Activated CD4-positive, CD25-positive, alpha-beta regulatory T cell (primary cell): ENCODE results near the gene TEX9.
"Not testable (repeated sequence)": the region's sequence is repeated elsewhere in the genome, so short reads cannot be mapped to it uniquely, and the experiment has no call there.

Experiments
- DNase-seq, 4 experiments: peaks; one replicate each; lab custom pipeline; 2025; lab: John Stamatoyannopoulos, UW

TEX9 gene

DNA sequence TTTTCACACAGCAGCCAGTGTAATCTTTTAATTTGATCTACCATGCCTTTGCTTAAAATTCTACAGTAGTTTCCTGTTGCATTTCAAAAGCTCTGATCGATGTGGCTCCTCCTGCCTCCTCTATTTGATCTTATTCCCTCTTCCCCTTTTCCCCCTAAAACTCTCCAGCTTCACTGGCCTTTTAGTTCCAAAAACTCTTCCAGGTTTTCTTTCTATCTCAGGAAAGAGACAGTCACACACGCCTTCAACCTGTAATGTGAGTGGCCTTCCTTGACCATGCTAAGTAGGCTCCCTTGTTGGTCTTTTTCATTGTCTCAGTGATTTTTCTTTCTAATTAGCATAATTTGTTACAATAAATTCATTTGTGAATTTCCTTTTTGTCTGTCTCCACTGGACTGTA is 985 bp downstream of the TEX9 start:
- no peak for DNase-seq

DNA sequence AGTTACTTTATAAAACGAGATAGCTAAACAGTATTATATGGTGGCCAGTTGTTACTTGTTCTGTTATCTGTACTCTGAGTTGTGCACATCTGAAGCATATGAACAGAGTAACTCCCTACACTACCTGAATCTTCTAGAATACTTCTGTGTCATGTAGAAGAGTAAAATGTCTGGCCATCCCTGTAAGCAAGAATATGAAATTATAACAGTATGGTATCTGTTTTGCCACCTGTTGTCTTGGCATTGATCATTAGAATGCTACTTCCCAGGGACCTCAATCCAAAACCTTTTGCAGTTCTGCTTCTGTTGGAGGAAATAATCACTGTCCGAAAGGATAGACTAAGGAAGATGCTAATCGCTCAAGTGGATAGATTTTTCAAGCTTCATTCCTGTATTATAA is 1.9 kb downstream of the TEX9 start:
- no peak for DNase-seq

DNA sequence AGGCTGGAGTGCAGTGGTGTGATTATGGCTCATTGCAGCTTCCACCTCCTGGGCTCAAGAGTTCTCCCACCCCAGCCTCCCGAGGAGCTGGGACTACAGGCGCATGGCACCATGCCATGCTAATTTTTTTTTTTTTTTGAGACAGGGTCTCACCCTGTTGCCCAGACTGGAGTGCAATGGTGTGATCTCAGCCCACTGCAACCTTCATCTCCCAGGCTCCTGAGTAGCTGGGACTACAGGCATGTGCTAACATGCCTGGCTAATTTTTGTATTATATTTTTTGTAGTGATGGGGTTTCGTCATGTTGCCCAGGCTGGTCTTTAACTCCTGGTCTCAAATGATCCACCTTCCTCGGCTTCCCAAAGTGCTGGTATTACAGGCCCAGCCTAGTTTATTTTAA is 4.0 kb downstream of the TEX9 start:
- no peak for DNase-seq

- no peak for DNase-seq
These were observed 6.4 kb downstream of the TEX9 start for GRCh38 chr15:56371495-56372147.

GRCh38 chr15:56374693-56375092 is 9.5 kb downstream of the TEX9 start:
- not testable (repeated sequence) for DNase-seq

- DNase-seq = not testable (repeated sequence)
These were observed 12.6 kb downstream of the TEX9 start for GRCh38 chr15:56377822-56378221.

DNA sequence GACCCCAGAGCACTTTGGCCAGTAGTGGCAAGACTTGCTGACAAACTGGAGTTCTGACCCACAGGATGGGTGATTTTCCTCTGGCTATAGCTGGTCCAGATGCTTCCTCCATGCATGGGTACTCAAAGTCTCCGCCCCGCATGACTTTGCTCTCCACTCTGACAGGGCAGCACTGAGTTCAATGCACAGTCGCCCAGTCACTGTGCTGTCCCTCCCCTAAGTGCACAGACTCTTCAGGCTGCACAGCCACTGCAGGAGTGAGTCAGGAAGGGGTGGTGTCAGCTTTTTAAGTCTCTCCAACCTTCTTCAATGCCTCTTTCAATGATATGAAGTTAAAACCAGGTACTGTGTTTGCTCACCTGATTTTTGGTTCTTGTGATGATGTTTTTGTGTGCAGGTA is 17.8 kb downstream of the TEX9 start:
- no peak for DNase-seq

DNA sequence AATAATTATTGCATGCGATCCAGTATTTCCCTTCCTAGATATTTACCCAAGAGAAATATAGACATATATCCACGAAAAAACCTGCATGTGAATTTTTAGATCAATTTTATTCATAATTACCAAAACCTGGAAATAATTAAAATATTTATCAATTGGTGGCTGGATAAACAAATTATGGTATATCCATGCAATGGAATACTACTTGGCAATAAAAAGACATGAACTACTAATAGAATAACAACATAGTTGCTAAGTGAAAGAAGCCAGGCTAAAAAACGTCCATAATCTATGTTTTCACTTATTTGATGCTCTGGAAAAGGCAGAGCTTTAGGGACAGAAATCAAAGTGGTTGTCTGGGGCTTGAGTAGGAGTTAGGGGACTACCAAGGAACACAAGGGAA is 20.7 kb downstream of the TEX9 start:
- DNase-seq = no peak

- DNase-seq = no peak
These were observed 25.6 kb downstream of the TEX9 start for GRCh38 chr15:56390739-56391267.

GRCh38 chr15:56393277-56393676 is 28.1 kb downstream of the TEX9 start:
- no peak for DNase-seq

DNA sequence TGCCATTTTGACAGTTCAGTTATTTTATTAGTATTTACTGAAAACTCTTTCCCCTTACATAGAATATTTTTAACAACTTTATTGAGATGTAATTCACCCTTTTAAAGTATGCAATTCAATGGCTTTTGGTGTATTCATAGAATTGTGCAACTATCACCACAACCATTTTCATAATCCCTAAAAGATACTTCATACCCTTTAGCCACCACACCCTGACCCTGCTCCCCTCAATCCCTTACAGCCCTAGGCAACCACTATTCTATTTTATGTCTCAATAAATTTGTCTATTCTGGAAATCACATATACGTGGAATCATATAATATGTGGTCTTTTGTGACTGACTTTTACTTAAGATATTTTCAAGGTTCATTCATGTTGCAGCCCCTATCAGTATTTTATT is 29.7 kb downstream of the TEX9 start:
- DNase-seq = no peak

DNA sequence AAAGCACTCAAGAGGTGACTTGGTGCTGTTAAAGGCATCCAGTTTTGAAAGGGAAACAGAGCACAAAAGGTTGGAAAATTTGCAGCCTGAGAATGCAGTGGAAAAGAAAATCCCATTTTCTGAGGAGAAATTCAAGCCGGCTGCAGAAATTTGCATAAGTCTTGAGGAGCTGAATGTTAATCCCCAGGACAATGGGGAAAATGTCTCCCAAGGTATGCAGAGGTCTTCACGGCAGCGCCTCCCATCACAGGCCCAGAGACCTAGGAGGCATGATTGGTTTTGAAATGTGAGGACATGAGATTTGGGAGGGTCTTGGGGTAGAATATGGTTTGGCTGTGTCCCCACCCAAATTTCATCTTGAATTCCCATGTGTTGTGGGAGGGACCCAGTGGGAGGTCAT is 32.1 kb downstream of the TEX9 start:
- not testable (repeated sequence) for DNase-seq

GRCh38 chr15:56399209-56399608 is 34.0 kb downstream of the TEX9 start:
- DNase-seq = not testable (repeated sequence)

DNA sequence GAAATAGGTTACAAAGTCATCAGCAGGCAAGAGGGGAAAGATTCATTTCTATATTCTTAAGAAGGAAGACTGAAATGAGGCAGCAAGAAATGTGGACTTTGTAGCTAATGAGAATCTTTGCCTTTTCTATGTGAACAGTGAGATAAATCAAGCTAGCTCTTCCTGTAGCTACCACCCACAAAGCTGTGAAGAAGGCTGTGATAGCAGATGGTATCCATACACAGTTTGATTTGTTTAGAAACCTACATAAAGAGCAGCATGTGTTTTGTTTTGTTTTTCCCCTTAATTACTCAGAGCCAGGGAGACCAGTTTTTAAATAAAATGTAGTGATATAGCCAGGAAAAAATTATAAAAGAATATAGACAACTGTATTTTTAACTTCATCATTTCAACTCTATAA is 45.5 kb downstream of the TEX9 start:
- DNase-seq = no peak

- no peak for DNase-seq
These were observed 46.0 kb downstream of the TEX9 start for GRCh38 chr15:56411122-56411749.

DNA sequence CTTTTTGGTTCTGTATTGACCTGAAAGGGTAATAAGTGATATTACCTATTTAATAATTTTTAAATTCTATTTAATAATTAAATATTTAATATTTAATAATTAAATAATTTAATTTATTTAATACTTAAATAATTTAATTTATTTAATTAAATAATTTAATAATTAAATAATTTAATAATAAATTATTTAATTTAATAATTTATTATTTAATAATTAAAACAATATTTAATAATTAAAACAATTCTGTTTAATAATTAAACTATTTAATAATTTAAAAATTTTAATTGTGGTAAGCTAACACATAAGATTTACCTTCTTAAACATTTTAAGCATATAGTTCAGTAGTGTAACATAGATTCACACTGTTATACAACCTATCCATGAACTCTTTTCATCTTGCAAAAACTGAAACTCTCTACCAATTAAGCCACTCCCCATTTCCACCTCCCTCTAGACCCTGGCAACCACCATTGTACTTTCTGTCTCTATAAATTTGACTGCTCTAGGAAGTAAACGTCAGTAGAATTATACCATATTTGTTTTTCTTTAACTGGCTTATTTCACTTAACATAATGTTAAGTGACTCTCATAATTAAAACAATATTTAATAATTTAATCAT is 48.0 kb downstream of the TEX9 start:
- not testable (repeated sequence) for DNase-seq

DNA sequence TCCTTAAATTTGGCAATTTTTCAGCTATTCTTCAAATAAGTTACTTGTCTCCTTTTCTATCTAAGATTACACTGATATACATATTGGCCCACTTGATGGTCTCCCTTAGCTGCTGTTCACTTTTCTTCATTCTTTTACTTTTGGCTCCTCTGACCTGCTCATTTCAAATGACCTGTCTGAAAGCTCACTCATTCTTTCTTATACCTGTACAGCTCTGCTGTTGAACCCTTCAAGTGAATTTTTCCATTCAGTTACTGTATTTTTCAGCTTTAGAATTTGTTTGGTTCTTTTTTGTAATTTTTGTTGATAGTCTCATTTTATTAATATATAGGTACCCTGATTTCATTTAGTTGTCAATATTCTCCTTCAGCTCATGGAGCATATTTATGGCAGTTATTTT is 60.0 kb downstream of the TEX9 start:
- no peak for DNase-seq

- no peak for DNase-seq
These were observed 60.8 kb downstream of the TEX9 start for GRCh38 chr15:56425976-56426375.

- no peak for DNase-seq
These were observed 63.7 kb downstream of the TEX9 start for GRCh38 chr15:56428821-56429458.

DNA sequence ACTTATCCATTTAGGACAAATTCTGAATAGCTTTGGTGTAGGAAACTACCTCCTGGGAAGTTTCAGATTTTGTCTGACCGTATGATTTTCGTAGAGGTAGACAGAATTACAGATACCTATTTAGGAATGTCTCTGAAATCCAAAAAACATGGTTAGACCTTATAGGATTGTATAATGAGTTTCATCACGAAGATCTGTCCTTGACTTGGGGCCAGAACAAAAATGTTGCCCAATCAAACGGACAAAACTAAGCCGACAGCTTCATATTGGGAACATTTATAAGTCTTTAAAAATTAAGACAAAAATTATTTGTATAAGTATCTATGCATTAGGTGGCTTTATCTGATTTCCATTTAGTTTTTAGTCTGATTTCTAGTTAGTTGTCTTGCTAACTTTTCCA is 67.1 kb downstream of the TEX9 start:
- DNase-seq = no peak

DNA sequence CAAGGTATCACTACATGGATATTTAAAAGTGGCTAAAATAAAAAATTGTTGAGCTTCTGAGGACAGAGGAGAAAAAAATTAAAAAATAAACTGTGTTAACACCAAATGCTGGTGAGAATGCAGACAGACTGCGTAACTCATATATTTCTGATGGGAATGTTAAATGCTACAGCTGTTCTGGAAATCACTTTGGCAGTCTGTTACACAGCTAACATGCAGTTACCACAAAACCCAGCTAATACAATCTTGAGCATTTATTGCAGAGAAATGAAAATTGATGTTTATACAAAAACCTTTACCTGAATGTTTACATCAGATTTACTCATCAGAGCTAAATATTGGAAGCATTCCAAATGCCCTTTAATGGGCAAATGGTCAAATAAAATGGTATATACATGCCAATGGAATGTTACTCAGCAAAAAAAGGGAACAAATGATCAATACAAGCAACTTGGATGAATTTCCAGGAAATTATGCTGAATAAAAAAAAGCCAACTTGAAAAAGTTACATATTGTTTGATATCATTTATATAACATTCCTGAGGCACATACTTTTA is 75.1 kb downstream of the TEX9 start:
- no peak for DNase-seq

DNA sequence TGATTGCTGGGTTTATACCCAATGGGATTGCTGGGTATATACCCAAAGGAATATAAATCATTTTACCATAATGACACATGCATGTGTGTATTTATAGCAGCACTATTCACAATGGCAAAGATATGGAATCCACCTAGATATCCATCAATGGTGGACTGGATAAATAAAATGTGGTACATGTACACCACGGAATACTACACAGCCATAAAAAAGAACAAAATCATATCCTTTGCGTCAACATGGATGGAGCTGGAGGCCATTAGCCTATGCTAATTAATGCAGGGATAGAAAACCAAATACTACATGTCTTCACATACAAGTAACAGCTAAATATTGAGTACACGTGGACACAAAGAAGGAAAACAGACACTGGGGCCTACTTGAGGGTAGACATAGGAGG is 77.1 kb downstream of the TEX9 start:
- DNase-seq = no peak

DNA sequence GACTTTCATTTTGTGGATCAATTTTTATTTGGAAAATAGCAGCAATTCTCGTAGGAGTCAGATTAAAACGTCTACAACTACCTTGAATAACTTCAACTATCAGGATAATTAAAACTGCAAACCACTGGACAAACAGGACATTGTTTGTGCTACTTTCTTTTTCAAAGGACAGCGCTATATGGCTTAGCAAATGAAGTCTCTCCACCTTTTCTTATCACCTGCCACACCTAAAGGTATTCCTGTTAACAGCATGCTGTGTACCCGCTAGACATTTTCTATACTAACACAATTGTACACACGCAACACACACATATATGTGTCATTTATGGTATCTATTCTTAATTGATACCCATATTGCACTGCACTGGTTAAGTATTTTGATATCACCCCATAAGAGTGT is 80.5 kb downstream of the TEX9 start:
- no peak for DNase-seq
